Measurements from ENCODE around the gene DCDC2.
"Not testable (repeated sequence)": the region's sequence is repeated elsewhere in the genome, so short reads cannot be mapped to it uniquely, and the experiment has no call there.

The DCDC2 gene

GRCh38 chr6:24255676-24256075 is 102.2 kb downstream of the DCDC2 start:
- DNase-seq = no peak

GRCh38 chr6:24253360-24253759 is 104.5 kb downstream of the DCDC2 start:
- no peak for DNase-seq

- DNase-seq = no peak
Observed at GRCh38 chr6:24252280-24252679, 105.6 kb downstream of the DCDC2 start.

- DNase-seq = no peak
Observed at GRCh38 chr6:24251339-24251738, 106.5 kb downstream of the DCDC2 start.

- DNase-seq = no peak
Observed at GRCh38 chr6:24249926-24250325, 107.9 kb downstream of the DCDC2 start.

- DNase-seq = no peak
Observed at GRCh38 chr6:24245275-24245674, 112.6 kb downstream of the DCDC2 start.

- no peak for DNase-seq
Observed at GRCh38 chr6:24242924-24243323, 114.9 kb downstream of the DCDC2 start.

- DNase-seq = not testable (repeated sequence)
Observed at GRCh38 chr6:24241779-24242178, 116.1 kb downstream of the DCDC2 start.

- no peak for DNase-seq
Observed at GRCh38 chr6:24240943-24241342, 116.9 kb downstream of the DCDC2 start.

- DNase-seq = no peak
Observed at GRCh38 chr6:24240380-24240928, 117.4 kb downstream of the DCDC2 start.

- DNase-seq = no peak
Observed at GRCh38 chr6:24238700-24239099, 119.2 kb downstream of the DCDC2 start.

GRCh38 chr6:24236779-24237178 is 121.1 kb downstream of the DCDC2 start:
- not testable (repeated sequence) for DNase-seq

- DNase-seq = no peak
Observed at GRCh38 chr6:24233813-24234442, 123.9 kb downstream of the DCDC2 start.

- no peak for DNase-seq
Observed at GRCh38 chr6:24231438-24231977, 126.4 kb downstream of the DCDC2 start.

- DNase-seq = no peak
Observed at GRCh38 chr6:24229696-24230405, 128.0 kb downstream of the DCDC2 start.

- no peak for DNase-seq
Observed at GRCh38 chr6:24228681-24229255, 129.1 kb downstream of the DCDC2 start.

GRCh38 chr6:24228123-24228522 is 129.7 kb downstream of the DCDC2 start:
- no peak for DNase-seq

GRCh38 chr6:24227556-24227955 is 130.3 kb downstream of the DCDC2 start:
- DNase-seq = no peak

- no peak for DNase-seq
Observed at GRCh38 chr6:24226541-24226940, 131.3 kb downstream of the DCDC2 start.

GRCh38 chr6:24225838-24226237 is 132.0 kb downstream of the DCDC2 start:
- DNase-seq = no peak

GRCh38 chr6:24223115-24223919 is 134.5 kb downstream of the DCDC2 start:
- DNase-seq = no peak

GRCh38 chr6:24219670-24220069 is 138.2 kb downstream of the DCDC2 start:
- DNase-seq = no peak

GRCh38 chr6:24214984-24215383 is 142.9 kb downstream of the DCDC2 start:
- no peak for DNase-seq
